SK-N-SH (cell line): ENCODE data around the gene NUP58. TPM values are rescaled to one million over a fixed set of nuclear protein-coding genes. Genes with fewer than 3 reads are reported as not detected.

Source experiments
- CTCF ChIA-PET: fragments of 300-600, 350-600 bp; formaldehyde crosslinking; extraction: SDS; loops from one replicate; lab custom pipeline; 2021; lab: Yijun Ruan, JAX
- POLR2A ChIA-PET: fragments of 350-600 bp; sonication (Branson Sonifier 250); formaldehyde crosslinking; extraction: SDS; loops from one replicate; lab custom pipeline; 2020; ENCODE audit warnings: antibody characterized with exemption, inconsistent platforms; lab: Yijun Ruan, JAX
- DNase-seq: peaks from one replicate; pipeline ENCODE4 v3.0.0; 2012
- H2AFZ ChIP-seq: fragments of 200-600 bp; sonication (generic); 2 replicates; pipeline ENCODE4 v1.8.1; 2016; ENCODE audit warnings: antibody characterized with exemption, mild to moderate bottlenecking, low read depth
- H3F3A ChIP-seq: fragments of 200-600 bp; sonication (generic); replicated peaks from 2 replicates; pipeline ENCODE3; 2016; ENCODE audit warnings: antibody characterized with exemption, mild to moderate bottlenecking; ENCODE audit not compliant: insufficient read depth
- H3K27ac ChIP-seq, 2 experiments: fragments of 200-500 bp in 1 of 2; fragments of 200-600 bp in 1 of 2; sonication (Bioruptor generic) in 1 of 2; sonication (generic), shearing (Covaris generic) in 1 of 2; 2 replicates each; pipeline versions ENCODE4 v1.5.1 to v1.6.1; 2014 to 2016; ENCODE audit warnings: low read depth in 2 of 2, inconsistent platforms in 1 of 2, low read length in 1 of 2, mild to moderate bottlenecking in 1 of 2, mixed read lengths in 1 of 2
- H3K27me3 ChIP-seq: fragments of 200-600 bp; sonication (generic), shearing (Covaris generic); 2 replicates; pipeline ENCODE4 v1.6.1; 2016; ENCODE audit warnings: mixed run types; ENCODE audit not compliant: insufficient read depth
- H3K36me3 ChIP-seq, 2 experiments: fragments of 200-500 bp in 1 of 2; fragments of 200-600 bp in 1 of 2; sonication (Bioruptor generic) in 1 of 2; sonication (generic) in 1 of 2; replicated peaks in 1 of 2; 2 replicates each; pipeline versions ENCODE3 to v1.5.1; 2014 to 2016; ENCODE audit warnings: low read length in 1 of 2, mild to moderate bottlenecking in 1 of 2; ENCODE audit not compliant: insufficient read depth in 2 of 2, control insufficient read depth in 1 of 2
- H3K4me1 ChIP-seq, 2 experiments: fragments of 200-500 bp in 1 of 2; fragments of 200-600 bp in 1 of 2; sonication (Bioruptor generic) in 1 of 2; sonication (generic), shearing (Covaris generic) in 1 of 2; 2 replicates each; pipeline versions ENCODE4 v1.5.1 to v1.6.1; 2014 to 2016; ENCODE audit warnings: low read depth in 1 of 2, low read length in 1 of 2, mixed run types in 1 of 2; ENCODE audit not compliant: insufficient read depth in 2 of 2, control insufficient read depth in 1 of 2
- H3K4me2 ChIP-seq: fragments of 200-600 bp; sonication (generic), shearing (Covaris generic); 2 replicates; pipeline ENCODE4 v1.6.1; 2017; ENCODE audit warnings: mixed run types
- H3K4me3 ChIP-seq, 2 experiments: fragments of 200-500 bp in 1 of 2; fragments of 200-600 bp in 1 of 2; sonication (Bioruptor generic) in 1 of 2; sonication (generic), shearing (Covaris generic) in 1 of 2; 2 replicates each; pipeline versions ENCODE4 v1.5.1 to v1.8.1; 2014 to 2016; ENCODE audit warnings: low read depth in 2 of 2, inconsistent platforms in 1 of 2, low read length in 1 of 2, mild to moderate bottlenecking in 1 of 2, mixed read lengths in 1 of 2, moderate library complexity in 1 of 2
- H3K79me2 ChIP-seq: fragments of 200-600 bp; sonication (generic); 2 replicates; pipeline ENCODE4 v1.8.1; 2017; ENCODE audit warnings: mild to moderate bottlenecking; ENCODE audit not compliant: insufficient read depth
- H3K9ac ChIP-seq: fragments of 200-600 bp; sonication (generic); 2 replicates; pipeline ENCODE4 v1.6.1; 2017; ENCODE audit warnings: mixed run types
- H3K9me2 ChIP-seq: fragments of 200-600 bp; sonication (generic); 2 replicates; pipeline ENCODE4 v1.6.1; 2017; ENCODE audit warnings: mixed run types
- H3K9me3 ChIP-seq: fragments of 200-600 bp; sonication (generic); 2 replicates; pipeline ENCODE4 v1.6.1; 2017; ENCODE audit warnings: mixed run types, mild to moderate bottlenecking, moderate library complexity
- H4K20me1 ChIP-seq: fragments of 200-600 bp; sonication (generic); 2 replicates; pipeline ENCODE4 v1.6.1; 2017; ENCODE audit warnings: mild to moderate bottlenecking, mixed run types; ENCODE audit not compliant: insufficient read depth
- CHD2 ChIP-seq: fragments of 150-350 bp; IDR thresholded peaks from 2 replicates; pipeline ENCODE4 v1.6.1; 2018; ENCODE audit warnings: low read length; ENCODE audit not compliant: partially characterized antibody
- EP300 ChIP-seq, 2 experiments: IDR thresholded peaks; 2 replicates each; pipeline versions ENCODE4 v1.4.0 to v1.6.1; 2012; ENCODE audit warnings: borderline replicate concordance in 1 of 2, low read depth in 1 of 2, low read length in 1 of 2
- EZH2phosphoT487 ChIP-seq: fragments of 200-600 bp; sonication (generic); IDR thresholded peaks from 2 replicates; pipeline ENCODE4 v1.6.1; 2017; ENCODE audit warnings: low read depth, mixed run types, mild to moderate bottlenecking, antibody characterized with exemption, moderate library complexity, borderline replicate concordance
- FOSL2 ChIP-seq: IDR thresholded peaks from 2 replicates; pipeline ENCODE4 v1.4.0; 2012; ENCODE audit warnings: low read depth, mild to moderate bottlenecking, moderate library complexity, borderline replicate concordance
- FOXJ3 ChIP-seq: sonication (generic); formaldehyde crosslinking; IDR thresholded peaks from 2 replicates; pipeline ENCODE4 v1.5.1; 2020; ENCODE audit warnings: mild to moderate bottlenecking, missing genetic modification reagents
- GATA2 ChIP-seq: sonication (generic); formaldehyde crosslinking; IDR thresholded peaks from 2 replicates; pipeline ENCODE4 v1.5.0; 2020; ENCODE audit warnings: mild to moderate bottlenecking, missing genetic modification reagents
- MXI1 ChIP-seq: IDR thresholded peaks from 2 replicates; pipeline ENCODE4 v1.6.1; 2012; ENCODE audit warnings: mild to moderate bottlenecking, low read depth, low read length, improper control_type of control experiment
- NFIC ChIP-seq: IDR thresholded peaks from 2 replicates; pipeline ENCODE4 v1.4.0; 2012; ENCODE audit warnings: borderline replicate concordance
- RAD21 ChIP-seq: IDR thresholded peaks from 2 replicates; pipeline ENCODE4 v1.6.1; 2012; ENCODE audit warnings: mild to moderate bottlenecking, low read length
- SIN3A ChIP-seq: IDR thresholded peaks from 2 replicates; pipeline ENCODE4 v1.6.1; 2012; ENCODE audit warnings: low read depth, mild to moderate bottlenecking, low read length, moderate library complexity, borderline replicate concordance
- SMC3 ChIP-seq: IDR thresholded peaks from 2 replicates; pipeline ENCODE4 v1.6.1; 2012; ENCODE audit warnings: low read depth, low read length, improper control_type of control experiment
- TAF1 ChIP-seq: IDR thresholded peaks from 2 replicates; pipeline ENCODE4 v1.6.1; 2012; ENCODE audit warnings: low read depth, mild to moderate bottlenecking, low read length, moderate library complexity, borderline replicate concordance
- YY1 ChIP-seq: IDR thresholded peaks from 2 replicates; pipeline ENCODE4 v1.4.0; 2012; ENCODE audit warnings: low read depth, mild to moderate bottlenecking
- WGBS: methylation state at CpG from one replicate; pipeline ENCODE4 v1.1.6; 2017; ENCODE audit warnings: low lambda C conversion rate; 5-methylcytosine and 5-hydroxymethylcytosine counted together
- polyA plus RNA-seq, 3 experiments: library from polyadenylated mRNA; depleted of rRNA; stranded (reverse); fragments of >200 nt; gene quantifications; 2 replicates each; pipeline ENCODE4 v1.2.3, GENCODE V29; 2012
- TF ChIP-seq, protein P1 (sequence below): fragments of 200-600 bp; sonication (generic); IDR thresholded peaks from 2 replicates; pipeline ENCODE4 v1.6.1; 2017; ENCODE audit warnings: antibody characterized with exemption, mild to moderate bottlenecking, moderate library complexity
- TF ChIP-seq, protein P2 (sequence below): IDR thresholded peaks from 2 replicates; pipeline ENCODE4 v1.4.0; 2012; ENCODE audit warnings: low read depth, borderline replicate concordance
- TF ChIP-seq, protein P3 (sequence below): IDR thresholded peaks from 2 replicates; pipeline ENCODE4 v1.4.0; 2012; ENCODE audit warnings: low read depth, borderline replicate concordance
- TF ChIP-seq, protein P4 (sequence below): IDR thresholded peaks from 2 replicates; pipeline ENCODE4 v1.6.1; 2012; ENCODE audit warnings: mild to moderate bottlenecking, low read depth, low read length, moderate library complexity

NUP58 gene
- polyA plus RNA-seq, 1 of the 3 experiments (the other 2 are of a cell fraction), result 18.1 TPM

DNA sequence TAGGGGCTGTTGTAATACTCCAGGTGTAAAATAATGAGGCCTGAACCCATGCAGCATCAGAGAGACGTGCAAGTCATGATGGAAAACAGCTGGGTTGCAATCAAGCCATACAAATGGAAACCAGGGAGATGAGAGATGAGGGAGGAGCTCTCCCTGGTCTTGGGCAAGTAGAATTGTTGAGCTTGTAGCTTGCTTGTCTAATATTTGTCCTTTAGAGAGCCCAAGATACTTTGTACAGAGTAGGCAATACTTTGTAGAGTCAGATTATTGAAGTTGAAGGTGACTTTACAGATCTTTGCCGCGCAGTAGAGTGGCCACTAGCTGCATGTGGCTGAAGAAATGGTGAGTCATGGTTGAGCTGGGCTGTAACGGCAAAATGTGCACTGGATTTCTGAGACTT is 78.7 kb downstream of the NUP58 start:
- H2AFZ ChIP-seq, result no peak overlapping the region
- DNase-seq, result no peak
- no peaks in the 10 kb centered on the region for H3K9me2 ChIP-seq
- H3F3A ChIP-seq, result no peaks in the 10 kb centered on the region
- H4K20me1 ChIP-seq, result no peaks in the 10 kb centered on the region
- WGBS, result 65% methylated on average over 4 of the region's 4 CpGs
- no peaks in the 10 kb centered on the region for H3K4me1 ChIP-seq
- H3K36me3 ChIP-seq, result no peaks in the 10 kb centered on the region
- peaks cover 1% of the 10 kb centered on the region; the same call in 1 of the 2 replicates for H3K27me3 ChIP-seq
- H3K4me3 ChIP-seq, result no peak overlapping the region
- TF ChIP-seq EZH2phosphoT487, result no peak
- TF ChIP-seq FOSL2, result no peak
- TF ChIP-seq CHD2, result no peak
- TF ChIP-seq GATA2 (CRISPR knock-in tag), result no peak
- TF ChIP-seq, protein P1, sequence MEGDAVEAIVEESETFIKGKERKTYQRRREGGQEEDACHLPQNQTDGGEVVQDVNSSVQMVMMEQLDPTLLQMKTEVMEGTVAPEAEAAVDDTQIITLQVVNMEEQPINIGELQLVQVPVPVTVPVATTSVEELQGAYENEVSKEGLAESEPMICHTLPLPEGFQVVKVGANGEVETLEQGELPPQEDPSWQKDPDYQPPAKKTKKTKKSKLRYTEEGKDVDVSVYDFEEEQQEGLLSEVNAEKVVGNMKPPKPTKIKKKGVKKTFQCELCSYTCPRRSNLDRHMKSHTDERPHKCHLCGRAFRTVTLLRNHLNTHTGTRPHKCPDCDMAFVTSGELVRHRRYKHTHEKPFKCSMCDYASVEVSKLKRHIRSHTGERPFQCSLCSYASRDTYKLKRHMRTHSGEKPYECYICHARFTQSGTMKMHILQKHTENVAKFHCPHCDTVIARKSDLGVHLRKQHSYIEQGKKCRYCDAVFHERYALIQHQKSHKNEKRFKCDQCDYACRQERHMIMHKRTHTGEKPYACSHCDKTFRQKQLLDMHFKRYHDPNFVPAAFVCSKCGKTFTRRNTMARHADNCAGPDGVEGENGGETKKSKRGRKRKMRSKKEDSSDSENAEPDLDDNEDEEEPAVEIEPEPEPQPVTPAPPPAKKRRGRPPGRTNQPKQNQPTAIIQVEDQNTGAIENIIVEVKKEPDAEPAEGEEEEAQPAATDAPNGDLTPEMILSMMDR, result no peak
- TF ChIP-seq, protein P2, sequence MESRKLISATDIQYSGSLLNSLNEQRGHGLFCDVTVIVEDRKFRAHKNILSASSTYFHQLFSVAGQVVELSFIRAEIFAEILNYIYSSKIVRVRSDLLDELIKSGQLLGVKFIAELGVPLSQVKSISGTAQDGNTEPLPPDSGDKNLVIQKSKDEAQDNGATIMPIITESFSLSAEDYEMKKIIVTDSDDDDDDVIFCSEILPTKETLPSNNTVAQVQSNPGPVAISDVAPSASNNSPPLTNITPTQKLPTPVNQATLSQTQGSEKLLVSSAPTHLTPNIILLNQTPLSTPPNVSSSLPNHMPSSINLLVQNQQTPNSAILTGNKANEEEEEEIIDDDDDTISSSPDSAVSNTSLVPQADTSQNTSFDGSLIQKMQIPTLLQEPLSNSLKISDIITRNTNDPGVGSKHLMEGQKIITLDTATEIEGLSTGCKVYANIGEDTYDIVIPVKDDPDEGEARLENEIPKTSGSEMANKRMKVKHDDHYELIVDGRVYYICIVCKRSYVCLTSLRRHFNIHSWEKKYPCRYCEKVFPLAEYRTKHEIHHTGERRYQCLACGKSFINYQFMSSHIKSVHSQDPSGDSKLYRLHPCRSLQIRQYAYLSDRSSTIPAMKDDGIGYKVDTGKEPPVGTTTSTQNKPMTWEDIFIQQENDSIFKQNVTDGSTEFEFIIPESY, result no peak
- TF ChIP-seq SIN3A, result no peak
- no peak for TF ChIP-seq FOXJ3 (CRISPR knock-in tag)
- TF ChIP-seq, protein P3, sequence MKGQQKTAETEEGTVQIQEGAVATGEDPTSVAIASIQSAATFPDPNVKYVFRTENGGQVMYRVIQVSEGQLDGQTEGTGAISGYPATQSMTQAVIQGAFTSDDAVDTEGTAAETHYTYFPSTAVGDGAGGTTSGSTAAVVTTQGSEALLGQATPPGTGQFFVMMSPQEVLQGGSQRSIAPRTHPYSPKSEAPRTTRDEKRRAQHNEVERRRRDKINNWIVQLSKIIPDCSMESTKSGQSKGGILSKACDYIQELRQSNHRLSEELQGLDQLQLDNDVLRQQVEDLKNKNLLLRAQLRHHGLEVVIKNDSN, result no peak
- TF ChIP-seq RAD21, result no peak
- TF ChIP-seq EP300 (IDR thresholded peaks at IDR 0.05; ENCODE audit: borderline replicate concordance in 1 of 2, low read depth in 1 of 2, low read length in 1 of 2), result no peak
- TF ChIP-seq, protein P4, sequence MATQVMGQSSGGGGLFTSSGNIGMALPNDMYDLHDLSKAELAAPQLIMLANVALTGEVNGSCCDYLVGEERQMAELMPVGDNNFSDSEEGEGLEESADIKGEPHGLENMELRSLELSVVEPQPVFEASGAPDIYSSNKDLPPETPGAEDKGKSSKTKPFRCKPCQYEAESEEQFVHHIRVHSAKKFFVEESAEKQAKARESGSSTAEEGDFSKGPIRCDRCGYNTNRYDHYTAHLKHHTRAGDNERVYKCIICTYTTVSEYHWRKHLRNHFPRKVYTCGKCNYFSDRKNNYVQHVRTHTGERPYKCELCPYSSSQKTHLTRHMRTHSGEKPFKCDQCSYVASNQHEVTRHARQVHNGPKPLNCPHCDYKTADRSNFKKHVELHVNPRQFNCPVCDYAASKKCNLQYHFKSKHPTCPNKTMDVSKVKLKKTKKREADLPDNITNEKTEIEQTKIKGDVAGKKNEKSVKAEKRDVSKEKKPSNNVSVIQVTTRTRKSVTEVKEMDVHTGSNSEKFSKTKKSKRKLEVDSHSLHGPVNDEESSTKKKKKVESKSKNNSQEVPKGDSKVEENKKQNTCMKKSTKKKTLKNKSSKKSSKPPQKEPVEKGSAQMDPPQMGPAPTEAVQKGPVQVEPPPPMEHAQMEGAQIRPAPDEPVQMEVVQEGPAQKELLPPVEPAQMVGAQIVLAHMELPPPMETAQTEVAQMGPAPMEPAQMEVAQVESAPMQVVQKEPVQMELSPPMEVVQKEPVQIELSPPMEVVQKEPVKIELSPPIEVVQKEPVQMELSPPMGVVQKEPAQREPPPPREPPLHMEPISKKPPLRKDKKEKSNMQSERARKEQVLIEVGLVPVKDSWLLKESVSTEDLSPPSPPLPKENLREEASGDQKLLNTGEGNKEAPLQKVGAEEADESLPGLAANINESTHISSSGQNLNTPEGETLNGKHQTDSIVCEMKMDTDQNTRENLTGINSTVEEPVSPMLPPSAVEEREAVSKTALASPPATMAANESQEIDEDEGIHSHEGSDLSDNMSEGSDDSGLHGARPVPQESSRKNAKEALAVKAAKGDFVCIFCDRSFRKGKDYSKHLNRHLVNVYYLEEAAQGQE, result no peak
- no peak for TF ChIP-seq SMC3
- TF ChIP-seq NFIC, result no peak
- TF ChIP-seq MXI1, result no peak
- no peak for TF ChIP-seq TAF1
- no peak for TF ChIP-seq YY1
- TF ChIP-seq, all 33 proteins: peak for 0
- Histone ChIP-seq H3K79me2 (no peaks in the 10 kb centered on the region), H3K4me2 (no peak overlapping the region), H3K9ac (no peak overlapping the region), H3K9me3 (no peaks in the 10 kb centered on the region), H3K27ac (no peak overlapping the region)
- CTCF ChIA-PET, result interaction anchor here (1.3 kb wide), 1 partner anchor 146 kb away, joined by 4 read pairs; no protein-coding TSS in a partner anchor
- POLR2A ChIA-PET, result no interaction called here
